Vagina (tissue), 2 donors: Measurements from ENCODE around the gene GNS.

Experiments used
- CTCF ChIP-seq, 3 experiments: fragments of 450-650 bp in 2 of 3; fragments of 200-600 bp in 1 of 3; sonication (generic) in 1 of 3; IDR thresholded peaks; one replicate each; pipeline ENCODE4 v1.5.1; 2017 to 2019; ENCODE audit warnings: antibody characterized with exemption in 3 of 3, mild to moderate bottlenecking in 2 of 3, moderate library complexity in 2 of 3
- POLR2A ChIP-seq, 2 donors: fragments of 450-650 bp; IDR thresholded peaks; one replicate each; pipeline ENCODE4 v1.6.1; 2017; ENCODE audit warnings: antibody characterized with exemption in 2 of 2, mild to moderate bottlenecking in 2 of 2, moderate library complexity in 2 of 2

GRCh38 chr12:64681200-64682052 is 77.8 kb downstream of the GNS start:
- TF ChIP-seq CTCF (IDR thresholded peaks at IDR 0.05) (no peak), POLR2A (IDR thresholded peaks at IDR 0.05) (no peak)
